K562 (cell line): ENCODE measurements around the gene TUBB4B. TPM values are rescaled to one million over a fixed set of nuclear protein-coding genes. Genes with fewer than 3 reads are reported as not detected.

Experiments
- BCLAF1 ChIP-seq, 2 experiments: fragments of 450-650 bp in 1 of 2; IDR thresholded peaks; 2 replicates each; pipeline ENCODE4 v1.6.1; 2011 to 2017; ENCODE audit warnings: low read depth in 2 of 2, antibody characterized with exemption in 1 of 2, borderline replicate concordance in 1 of 2, low read length in 1 of 2, mild to moderate bottlenecking in 1 of 2, mixed read lengths in 1 of 2; ENCODE audit not compliant: control insufficient read depth in 1 of 2
- CEBPG ChIP-seq, 3 experiments: fragments of 200-800 bp in 1 of 3; sonication (Bioruptor generic) in 1 of 3; sonication (generic) in 1 of 3; formaldehyde crosslinking in 1 of 3; IDR thresholded peaks in 2 of 3; conservative IDR thresholded peaks in 1 of 3; 2 replicates each; pipeline versions ENCODE4 v1.6.1 to v1.8.0; 2016 to 2022; ENCODE audit warnings: missing compliant biosample characterization in 2 of 3, missing genetic modification characterization in 2 of 3, mild to moderate bottlenecking in 1 of 3, missing genetic modification reagents in 1 of 3
- CHCHD3 ChIP-seq: fragments of 250-450 bp; sonication (Bioruptor Pico); IDR thresholded peaks from 2 replicates; pipeline ENCODE4 v2.1.2; 2022; ENCODE audit warnings: mild to moderate bottlenecking
- CREB1 ChIP-seq, 2 experiments: sonication (generic) in 1 of 2; formaldehyde crosslinking in 1 of 2; IDR thresholded peaks; 2 replicates each; pipeline versions ENCODE4 v1.6.1 to v1.8.0; 2012 to 2022; ENCODE audit warnings: inconsistent platforms in 1 of 2, mild to moderate bottlenecking in 1 of 2, missing genetic modification reagents in 1 of 2, moderate library complexity in 1 of 2
- CTCFL ChIP-seq: IDR thresholded peaks from 2 replicates; pipeline ENCODE4 v1.6.1; 2011; ENCODE audit warnings: borderline replicate concordance, low read depth, mild to moderate bottlenecking, moderate library complexity, low read length; ENCODE audit not compliant: insufficient read depth, poor library complexity, severe bottlenecking
- MYC ChIP-seq, 2 experiments: fragments of 250-450 bp in 1 of 2; sonication (Bioruptor Pico) in 1 of 2; IDR thresholded peaks; 2 replicates each; pipeline versions ENCODE4 v1.5.1 to v1.6.1; 2012 to 2021; ENCODE audit warnings: low read depth in 2 of 2, borderline replicate concordance in 1 of 2, improper control_type of control experiment in 1 of 2, low read length in 1 of 2, mild to moderate bottlenecking in 1 of 2, moderate library complexity in 1 of 2
- SIX5 ChIP-seq, 2 experiments: IDR thresholded peaks; 2 replicates each; pipeline ENCODE4 v1.6.1; 2011; ENCODE audit warnings: low read length in 2 of 2, borderline replicate concordance in 1 of 2, low read depth in 1 of 2, mild to moderate bottlenecking in 1 of 2, moderate library complexity in 1 of 2; ENCODE audit not compliant: insufficient read depth in 1 of 2
- SRSF1 ChIP-seq: fragments of 200-400 bp; formaldehyde crosslinking; IDR thresholded peaks from 2 replicates; pipeline ENCODE4 v1.6.1; 2017; ENCODE audit warnings: mild to moderate bottlenecking, low read depth, low read length, moderate library complexity
- SRSF9 ChIP-seq: fragments of 200-400 bp; formaldehyde crosslinking; IDR thresholded peaks from 2 replicates; pipeline ENCODE4 v1.6.1; 2017; ENCODE audit warnings: low read depth, low read length, borderline replicate concordance
- TCF7L2 ChIP-seq: fragments of 150-350 bp; IDR thresholded peaks from 2 replicates; pipeline ENCODE4 v1.6.1; 2016; ENCODE audit warnings: low read depth, mild to moderate bottlenecking, low read length, moderate library complexity
- ZNF143 ChIP-seq: sonication (generic); formaldehyde crosslinking; IDR thresholded peaks from 2 replicates; pipeline ENCODE4 v1.9.0; 2022; ENCODE audit warnings: mild to moderate bottlenecking, missing genetic modification reagents
- ZNF274 ChIP-seq: IDR thresholded peaks from 2 replicates; pipeline ENCODE4 v1.6.1; 2011; ENCODE audit warnings: low read depth, mild to moderate bottlenecking, low read length, moderate library complexity, borderline replicate concordance
- ZNF41 ChIP-seq: fragments of 250-450 bp; sonication (Bioruptor Pico); conservative IDR thresholded peaks from 2 replicates; pipeline ENCODE4 v1.4.0; 2020; ENCODE audit warnings: mild to moderate bottlenecking
- polyA plus RNA-seq, 8 experiments: library from polyadenylated mRNA; depleted of rRNA in 4 of 8; stranded (reverse) in 5 of 8; unstranded in 3 of 8; fragments of >200 nt; fragmentation: Nextera tagmentation in 2 of 8; fragmentation: Illumina TruSeq in 1 of 8; extraction: Ambion mirVana in 2 of 8; extraction: Trizol in 1 of 8; gene quantifications; 2 replicates each; pipeline versions ENCODE4 v1.2.1 to v1.2.3, GENCODE V29; 2011 to 2014; ENCODE audit warnings: inconsistent platforms in 1 of 8, missing spikeins in 1 of 8
- total RNA-seq, 7 experiments: library from RNA; depleted of rRNA in 6 of 7; stranded (reverse); fragments of >200 nt in 6 of 7; fragmentation: Illumina TruSeq in 2 of 7; extraction: Trizol in 2 of 7; gene quantifications; 2 replicates each; pipeline versions ENCODE4 v1.2.1 to v1.2.3, GENCODE V29; 2011 to 2021; ENCODE audit warnings: low replicate concordance in 1 of 7
- TF ChIP-seq, protein P1 (sequence below): fragments of 450-650 bp; IDR thresholded peaks from 2 replicates; pipeline ENCODE4 v1.6.1; 2016
- TF ChIP-seq, protein P2 (sequence below), 2 experiments: fragments of 250-450 bp in 1 of 2; fragments of 450-650 bp in 1 of 2; sonication (Bioruptor Pico) in 1 of 2; IDR thresholded peaks; 2 replicates each; pipeline versions ENCODE4 v1.6.1 to v1.8.0; 2016 to 2021; ENCODE audit warnings: mild to moderate bottlenecking in 2 of 2, moderate library complexity in 2 of 2, missing compliant biosample characterization in 1 of 2, missing genetic modification characterization in 1 of 2
- TF ChIP-seq, protein P3 (sequence below): sonication (generic); formaldehyde crosslinking; IDR thresholded peaks from 2 replicates; pipeline ENCODE4 v1.8.1; 2022; ENCODE audit warnings: missing genetic modification reagents

Gene TUBB4B
- total and polyA plus RNA-seq, 9 of the 15 experiments (the other 6 are each of a cell fraction or from before 2014, with no cell fraction given), result 24.1 to 443 (median 268) TPM

DNA sequence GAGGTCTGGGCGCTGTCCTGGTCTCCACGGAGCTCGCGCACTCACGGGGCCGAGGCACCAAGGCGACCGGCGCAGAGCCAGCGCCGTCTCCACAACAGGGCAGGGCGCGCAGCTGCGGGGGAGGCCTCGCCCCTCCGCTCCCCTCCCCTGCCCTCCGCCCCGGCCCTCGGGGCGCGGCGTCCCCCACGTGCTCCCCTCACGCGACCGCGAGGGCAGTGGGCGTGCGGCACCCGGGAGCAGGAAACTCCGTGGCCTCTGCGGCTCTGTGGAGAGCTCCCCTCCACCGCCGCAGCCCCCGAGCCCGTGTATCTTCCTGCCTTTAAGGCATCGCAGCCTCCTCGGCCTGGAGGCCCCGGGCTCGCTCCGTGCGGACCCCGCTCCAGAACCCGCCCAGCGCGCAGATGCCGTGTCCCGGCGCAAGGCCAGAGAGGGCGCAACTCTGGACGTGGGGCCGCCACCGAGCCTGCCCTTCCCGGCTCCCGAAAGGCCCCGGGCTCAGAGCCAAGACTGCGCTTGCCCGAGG, 708 bp upstream of the TUBB4B start (continued):
- peak; percentile 53 for TF ChIP-seq CTCFL
- TF ChIP-seq MYC (IDR thresholded peaks at IDR 0.05; ENCODE audit: low read depth, low read length), result peak; percentile 95
- TF ChIP-seq MYC (CRISPR knock-in tag; IDR thresholded peaks at IDR 0.05; ENCODE audit: borderline replicate concordance, low read depth), result peak; percentile 74; the same call in 1 of the 2 replicates
- TF ChIP-seq SIX5 (IDR thresholded peaks at IDR 0.05; ENCODE audit: borderline replicate concordance in 1 of 2, insufficient read depth in 1 of 2, low read depth in 1 of 2, low read length in 2 of 2), result no peak
- TF ChIP-seq, protein P1, sequence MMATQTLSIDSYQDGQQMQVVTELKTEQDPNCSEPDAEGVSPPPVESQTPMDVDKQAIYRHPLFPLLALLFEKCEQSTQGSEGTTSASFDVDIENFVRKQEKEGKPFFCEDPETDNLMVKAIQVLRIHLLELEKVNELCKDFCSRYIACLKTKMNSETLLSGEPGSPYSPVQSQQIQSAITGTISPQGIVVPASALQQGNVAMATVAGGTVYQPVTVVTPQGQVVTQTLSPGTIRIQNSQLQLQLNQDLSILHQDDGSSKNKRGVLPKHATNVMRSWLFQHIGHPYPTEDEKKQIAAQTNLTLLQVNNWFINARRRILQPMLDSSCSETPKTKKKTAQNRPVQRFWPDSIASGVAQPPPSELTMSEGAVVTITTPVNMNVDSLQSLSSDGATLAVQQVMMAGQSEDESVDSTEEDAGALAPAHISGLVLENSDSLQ, result no peak
- TF ChIP-seq SRSF1, result no peak
- TF ChIP-seq BCLAF1 (IDR thresholded peaks at IDR 0.05; ENCODE audit: borderline replicate concordance in 1 of 2, control insufficient read depth in 1 of 2, low read depth in 2 of 2, low read length in 1 of 2), result no peak
- no peak for TF ChIP-seq ZNF143 (CRISPR knock-in tag)
- TF ChIP-seq, protein P2, sequence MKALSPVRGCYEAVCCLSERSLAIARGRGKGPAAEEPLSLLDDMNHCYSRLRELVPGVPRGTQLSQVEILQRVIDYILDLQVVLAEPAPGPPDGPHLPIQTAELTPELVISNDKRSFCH (CRISPR knock-in tag; IDR thresholded peaks at IDR 0.05), result no peak
- TF ChIP-seq, protein P2 (tag; IDR thresholded peaks at IDR 0.05), result peak; percentile 91
- no peak for TF ChIP-seq TCF7L2
- no peak for TF ChIP-seq CEBPG (CRISPR knock-in tag; IDR thresholded peaks at IDR 0.05)
- TF ChIP-seq CEBPG (tag; conservative IDR thresholded peaks at IDR 0.05 in 1 of 2, IDR thresholded peaks at IDR 0.05 in 1 of 2), result no peak
- TF ChIP-seq CREB1 (IDR thresholded peaks at IDR 0.05), result peak; percentile 40; the same call in 1 of the 2 replicates
- peak; percentile 65 for TF ChIP-seq CREB1 (CRISPR knock-in tag; IDR thresholded peaks at IDR 0.05)
- TF ChIP-seq CHCHD3, result no peak
- TF ChIP-seq ZNF274, result no peak
- 0 out of 2 replicates have a peak, but pooled peaks have one; percentile 21 for TF ChIP-seq ZNF41 (CRISPR knock-in tag)
- TF ChIP-seq, protein P3, sequence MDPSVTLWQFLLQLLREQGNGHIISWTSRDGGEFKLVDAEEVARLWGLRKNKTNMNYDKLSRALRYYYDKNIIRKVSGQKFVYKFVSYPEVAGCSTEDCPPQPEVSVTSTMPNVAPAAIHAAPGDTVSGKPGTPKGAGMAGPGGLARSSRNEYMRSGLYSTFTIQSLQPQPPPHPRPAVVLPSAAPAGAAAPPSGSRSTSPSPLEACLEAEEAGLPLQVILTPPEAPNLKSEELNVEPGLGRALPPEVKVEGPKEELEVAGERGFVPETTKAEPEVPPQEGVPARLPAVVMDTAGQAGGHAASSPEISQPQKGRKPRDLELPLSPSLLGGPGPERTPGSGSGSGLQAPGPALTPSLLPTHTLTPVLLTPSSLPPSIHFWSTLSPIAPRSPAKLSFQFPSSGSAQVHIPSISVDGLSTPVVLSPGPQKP (CRISPR knock-in tag), result peak; percentile 30; the same call in 1 of the 2 replicates
- no peak for TF ChIP-seq SRSF9
